HEK293T (cell line): Measurements from ENCODE around the gene HMX1.

Source experiments
- CTCF ChIA-PET: fragments of 350-600 bp; formaldehyde crosslinking; extraction: SDS; loops from one replicate; lab custom pipeline; 2021; ENCODE audit warnings: antibody characterized with exemption, inconsistent platforms; lab: Yijun Ruan, JAX
- POLR2A ChIA-PET: fragments of 350-600 bp; formaldehyde crosslinking; extraction: SDS; loops from one replicate; lab custom pipeline; 2020; ENCODE audit warnings: antibody characterized with exemption, inconsistent platforms; lab: Yijun Ruan, JAX
- DNase-seq: peaks from one replicate; pipeline ENCODE4 v3.0.0; 2012; ENCODE audit warnings: mixed read lengths; ENCODE audit errors: extremely low spot score
- ARNT ChIP-seq: fragments of 450-650 bp; IDR thresholded peaks from 2 replicates; pipeline ENCODE4 v1.6.1; 2017; ENCODE audit warnings: mild to moderate bottlenecking
- BHLHE40 ChIP-seq: fragments of 450-650 bp; IDR thresholded peaks from 2 replicates; pipeline ENCODE4 v1.6.1; 2016; ENCODE audit warnings: mild to moderate bottlenecking, moderate library complexity, borderline replicate concordance
- CTBP1 ChIP-seq: fragments of 450-650 bp; IDR thresholded peaks from 2 replicates; pipeline ENCODE4 v1.6.1; 2016; ENCODE audit warnings: borderline replicate concordance
- ELF4 ChIP-seq: fragments of 450-650 bp; IDR thresholded peaks from 2 replicates; pipeline ENCODE4 v1.6.1; 2017; ENCODE audit warnings: antibody characterized with exemption
- FOXA1 ChIP-seq: fragments of 450-650 bp; IDR thresholded peaks from 2 replicates; pipeline ENCODE4 v1.6.1; 2016; ENCODE audit warnings: mild to moderate bottlenecking
- FOXK2 ChIP-seq: fragments of 450-650 bp; IDR thresholded peaks from 2 replicates; pipeline ENCODE4 v1.6.1; 2016; ENCODE audit warnings: mild to moderate bottlenecking
- FOXM1 ChIP-seq: fragments of 450-650 bp; IDR thresholded peaks from 2 replicates; pipeline ENCODE4 v1.6.1; 2017; ENCODE audit warnings: mild to moderate bottlenecking, borderline replicate concordance
- HDGF ChIP-seq: fragments of 450-650 bp; IDR thresholded peaks from 2 replicates; pipeline ENCODE4 v1.6.1; 2017; ENCODE audit warnings: antibody characterized with exemption, borderline replicate concordance
- L3MBTL2 ChIP-seq: fragments of 450-650 bp; conservative IDR thresholded peaks from 2 replicates; pipeline ENCODE4 v1.6.1; 2016; ENCODE audit warnings: mild to moderate bottlenecking
- LEF1 ChIP-seq: fragments of 450-650 bp; IDR thresholded peaks from 2 replicates; pipeline ENCODE4 v1.6.1; 2017; ENCODE audit warnings: mild to moderate bottlenecking, borderline replicate concordance
- NFRKB ChIP-seq: fragments of 450-650 bp; IDR thresholded peaks from 2 replicates; pipeline ENCODE4 v1.6.1; 2016; ENCODE audit warnings: mild to moderate bottlenecking, moderate library complexity
- SP1 ChIP-seq: fragments of 450-650 bp; IDR thresholded peaks from 2 replicates; pipeline ENCODE4 v1.6.1; 2017
- SUZ12 ChIP-seq: fragments of 450-650 bp; IDR thresholded peaks from 2 replicates; pipeline ENCODE4 v1.6.1; 2016; ENCODE audit warnings: mild to moderate bottlenecking
- TARDBP ChIP-seq: fragments of 450-650 bp; IDR thresholded peaks from 2 replicates; pipeline ENCODE4 v1.6.1; 2016
- ZNF384 ChIP-seq: fragments of 450-650 bp; IDR thresholded peaks from 2 replicates; pipeline ENCODE4 v1.6.1; 2016
- TF ChIP-seq, protein P1 (sequence below): fragments of 450-650 bp; IDR thresholded peaks from 2 replicates; pipeline ENCODE4 v1.6.1; 2016

HMX1 gene

DNA sequence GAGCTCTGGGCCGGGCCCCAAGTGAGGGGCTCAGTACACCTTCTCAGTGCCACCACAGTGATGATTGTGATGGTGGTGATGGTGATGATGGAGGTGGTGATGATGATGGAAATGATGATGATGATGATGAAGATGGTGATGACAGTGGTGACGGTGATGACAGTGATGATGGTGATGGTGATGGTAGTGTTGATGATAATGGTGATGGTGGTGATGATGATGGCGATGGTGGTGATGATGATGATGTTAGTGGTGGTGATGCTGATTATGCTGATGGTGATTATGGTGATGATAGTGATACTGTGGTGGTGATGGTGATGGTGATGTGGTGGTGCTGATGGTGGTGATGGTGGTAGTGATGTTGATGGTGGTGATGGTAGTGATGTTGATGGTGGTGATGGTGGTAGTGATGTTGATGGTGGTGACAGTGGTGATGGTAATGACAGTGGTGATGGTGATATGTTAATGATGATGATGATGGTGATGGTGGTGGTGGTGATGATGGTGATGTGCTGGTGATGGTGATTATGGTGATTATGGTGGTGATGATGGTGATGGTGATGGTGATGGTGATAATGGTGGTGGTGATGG lies 29.9 kb downstream of the HMX1 start:
- ChIA-PET CTCF (no interaction called here), POLR2A (no interaction called here)

DNA sequence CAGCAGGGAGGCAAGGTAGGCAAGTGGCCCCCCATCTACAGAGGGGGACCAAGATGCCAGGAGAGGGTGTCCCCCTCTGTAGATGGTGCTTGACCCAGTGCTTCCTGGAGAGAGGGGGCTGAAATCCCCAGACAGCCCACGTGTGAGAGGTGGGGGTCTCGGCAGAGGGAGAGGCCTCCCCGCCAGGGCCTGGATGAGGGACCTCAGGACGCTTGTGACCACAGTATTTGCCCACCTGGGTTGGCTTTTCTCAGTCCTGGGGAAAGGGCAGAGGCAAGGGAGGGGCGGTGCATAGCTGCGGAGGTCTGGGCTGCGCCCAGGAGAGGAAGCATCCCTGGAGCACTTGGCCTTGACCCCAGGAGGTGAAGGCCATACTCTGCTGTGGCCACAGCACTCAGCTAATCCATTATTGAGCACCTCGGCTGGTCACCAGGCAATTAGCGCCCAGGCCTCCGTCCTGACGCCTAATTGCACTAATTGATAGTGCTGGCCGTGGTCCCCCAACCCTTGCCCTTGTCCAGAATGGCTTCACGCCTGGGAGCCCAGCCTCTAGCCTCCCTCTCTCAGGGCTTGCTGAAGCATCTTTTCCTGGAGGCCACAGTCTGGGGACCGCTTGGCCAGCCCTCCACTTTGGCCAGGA lies 30.7 kb downstream of the HMX1 start:
- ChIA-PET CTCF (no interaction called here), POLR2A (no interaction called here)
- TF ChIP-seq ARNT (no peak), CTBP1 (no peak), HDGF (no peak), FOXK2 (no peak), L3MBTL2 (no peak), ELF4 (no peak), LEF1 (no peak)
- DNase-seq: no peak

More for the DNA sequence above, 29.9 kb downstream of the HMX1 start:
- DNase-seq: no peak
- no peak for TF ChIP-seq BHLHE40
- no peak for TF ChIP-seq SUZ12
- no peak for TF ChIP-seq L3MBTL2
- no peak for TF ChIP-seq ARNT
- TF ChIP-seq LEF1: no peak
- TF ChIP-seq, protein P1, sequence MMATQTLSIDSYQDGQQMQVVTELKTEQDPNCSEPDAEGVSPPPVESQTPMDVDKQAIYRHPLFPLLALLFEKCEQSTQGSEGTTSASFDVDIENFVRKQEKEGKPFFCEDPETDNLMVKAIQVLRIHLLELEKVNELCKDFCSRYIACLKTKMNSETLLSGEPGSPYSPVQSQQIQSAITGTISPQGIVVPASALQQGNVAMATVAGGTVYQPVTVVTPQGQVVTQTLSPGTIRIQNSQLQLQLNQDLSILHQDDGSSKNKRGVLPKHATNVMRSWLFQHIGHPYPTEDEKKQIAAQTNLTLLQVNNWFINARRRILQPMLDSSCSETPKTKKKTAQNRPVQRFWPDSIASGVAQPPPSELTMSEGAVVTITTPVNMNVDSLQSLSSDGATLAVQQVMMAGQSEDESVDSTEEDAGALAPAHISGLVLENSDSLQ: no peak
- no peak for TF ChIP-seq FOXA1
- TF ChIP-seq HDGF: no peak
- TF ChIP-seq FOXK2: no peak
- no peak for TF ChIP-seq FOXM1
- TF ChIP-seq NFRKB: no peak
- no peak for TF ChIP-seq TARDBP
- TF ChIP-seq ZNF384: no peak
- no peak for TF ChIP-seq CTBP1
- no peak for TF ChIP-seq SP1

DNA sequence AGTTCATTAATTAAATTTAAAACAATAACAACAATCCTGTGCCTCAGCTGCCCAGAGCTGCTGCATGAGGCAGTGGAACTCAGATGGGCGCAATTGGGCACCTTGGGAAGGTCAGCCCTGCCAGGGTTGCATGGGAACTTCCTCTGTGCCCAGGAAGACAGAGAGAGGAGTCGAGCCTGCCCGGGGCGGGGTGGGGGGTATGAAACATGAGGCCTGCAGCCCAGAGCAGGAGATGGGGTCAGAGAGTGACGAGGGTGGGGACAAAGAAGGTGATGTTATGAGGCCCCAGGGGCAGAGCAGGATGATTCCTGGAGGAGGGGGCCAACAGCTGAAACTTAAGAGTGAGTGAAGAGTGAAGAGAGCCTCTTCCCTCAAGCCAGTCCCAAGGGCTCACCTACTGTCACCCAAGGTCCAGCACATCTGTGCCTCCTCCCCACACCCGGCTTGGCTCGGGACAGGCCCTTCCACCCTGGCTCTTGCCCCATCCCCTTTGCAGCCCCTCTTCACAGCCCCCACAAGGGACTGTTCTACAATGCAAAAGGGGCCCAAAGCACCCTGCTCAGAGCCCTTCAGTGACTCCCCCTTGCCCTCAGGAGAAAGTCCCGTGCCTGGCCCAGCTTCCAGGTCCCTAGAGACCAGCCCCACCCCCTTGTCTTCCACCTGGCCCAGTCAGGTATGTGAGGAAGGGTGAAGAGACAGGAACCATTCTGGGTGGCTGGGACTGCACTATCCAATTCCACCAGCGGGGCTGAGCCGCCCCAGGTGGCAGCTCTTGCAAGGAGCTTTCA lies 31.4 kb downstream of the HMX1 start:
- CTCF ChIA-PET: no interaction called here
- TF ChIP-seq L3MBTL2: no peak
- no peak for TF ChIP-seq ARNT
- POLR2A ChIA-PET: no interaction called here
- no peak for DNase-seq

DNA sequence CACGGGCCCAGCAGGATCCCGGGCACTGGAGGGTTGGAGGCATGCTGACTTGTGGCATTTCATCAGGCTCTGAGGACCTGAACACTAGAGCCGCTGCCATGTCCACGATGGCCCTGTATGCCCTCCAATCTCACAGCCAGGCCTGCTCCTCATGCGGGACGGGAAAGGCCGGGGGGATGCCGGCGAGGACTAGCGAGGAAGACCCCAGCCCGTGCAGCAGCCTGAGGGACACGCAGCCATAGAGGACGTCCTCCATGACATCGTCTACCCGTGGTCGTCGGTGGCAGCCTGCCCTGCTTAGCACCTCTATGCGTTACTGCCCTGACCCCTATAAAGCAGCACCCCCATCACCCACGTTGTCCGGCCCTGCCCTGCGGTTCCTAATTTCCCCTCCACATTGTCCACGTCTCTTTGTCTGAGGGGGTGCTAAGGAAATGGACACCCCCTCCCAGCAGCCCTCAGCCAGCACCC lies 32.6 kb downstream of the HMX1 start:
- ChIA-PET POLR2A (no interaction called here), CTCF (interaction anchor here (1.2 kb wide), 1 partner anchor 151 kb away, joined by 3 read pairs; no protein-coding TSS in a partner anchor)
- TF ChIP-seq L3MBTL2: no peak
- no peak for TF ChIP-seq CTBP1
- no peak for TF ChIP-seq NFRKB
- TF ChIP-seq SUZ12: no peak
- TF ChIP-seq ZNF384: no peak
- TF ChIP-seq SP1: no peak
- TF ChIP-seq FOXA1: no peak
- no peak for TF ChIP-seq HDGF
- no peak for TF ChIP-seq BHLHE40
- no peak for TF ChIP-seq FOXM1
- no peak for TF ChIP-seq ARNT
- no peak for TF ChIP-seq LEF1
- TF ChIP-seq, protein P1: no peak
- no peak for TF ChIP-seq TARDBP
- TF ChIP-seq ELF4: no peak
- TF ChIP-seq FOXK2: no peak
- DNase-seq: no peak

DNA sequence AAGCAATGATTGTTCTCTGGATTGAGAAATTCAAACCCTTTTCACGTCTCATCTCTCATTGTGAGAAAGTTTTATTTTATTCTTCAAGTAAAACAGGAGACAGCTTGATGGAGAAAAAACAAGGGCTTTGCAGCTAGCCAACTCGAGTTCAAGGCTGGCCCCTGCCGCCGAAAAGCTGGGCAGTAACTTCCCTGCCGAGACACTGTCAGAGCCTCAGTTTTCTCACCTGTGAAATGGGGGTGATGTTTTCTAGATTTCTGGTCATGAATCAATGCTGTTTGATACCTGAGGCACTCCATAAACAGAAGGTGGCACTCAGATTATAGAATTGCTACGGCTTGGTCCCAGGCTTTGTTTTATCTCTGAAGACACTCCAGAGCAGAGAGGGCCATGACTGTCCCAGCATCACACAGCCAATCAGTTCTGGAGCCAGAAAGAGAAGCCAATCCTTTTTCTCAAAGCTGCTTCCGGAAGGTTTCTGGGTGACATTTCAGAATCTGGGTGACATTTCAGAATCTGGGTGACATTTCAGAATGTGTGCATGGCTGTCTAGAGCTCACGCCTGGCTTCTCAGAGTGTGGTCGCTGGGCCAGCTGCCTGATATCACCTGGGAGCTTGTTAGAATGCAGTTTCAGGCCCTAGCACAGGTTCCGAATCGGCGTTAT lies 33.2 kb downstream of the HMX1 start:
- DNase-seq: no peak
- TF ChIP-seq NFRKB: no peak
- no peak for TF ChIP-seq HDGF
- no peak for TF ChIP-seq FOXM1
- TF ChIP-seq SP1: no peak
- TF ChIP-seq ELF4: no peak
- no peak for TF ChIP-seq FOXK2
- TF ChIP-seq CTBP1: no peak
- no peak for TF ChIP-seq TARDBP
- TF ChIP-seq ZNF384: no peak
- no peak for TF ChIP-seq SUZ12
- TF ChIP-seq, protein P1: no peak
- TF ChIP-seq BHLHE40: no peak
- no peak for TF ChIP-seq FOXA1
- no peak for TF ChIP-seq L3MBTL2
- no peak for TF ChIP-seq ARNT
- no peak for TF ChIP-seq LEF1
- ChIA-PET POLR2A (no interaction called here), CTCF (interaction anchor here (0.6 to 1.2 kb wide), 2 partner anchors 80 to 150 kb away, joined by 3 read pairs; no protein-coding TSS in a partner anchor)
